ENCODE data around the gene EFCAB9. TPM values are rescaled to one million over a fixed set of nuclear protein-coding genes. Genes with fewer than 3 reads are reported as not detected.

EFCAB9 gene
- total RNA-seq, 4 donors from 2014 or later, result not detected

DNA sequence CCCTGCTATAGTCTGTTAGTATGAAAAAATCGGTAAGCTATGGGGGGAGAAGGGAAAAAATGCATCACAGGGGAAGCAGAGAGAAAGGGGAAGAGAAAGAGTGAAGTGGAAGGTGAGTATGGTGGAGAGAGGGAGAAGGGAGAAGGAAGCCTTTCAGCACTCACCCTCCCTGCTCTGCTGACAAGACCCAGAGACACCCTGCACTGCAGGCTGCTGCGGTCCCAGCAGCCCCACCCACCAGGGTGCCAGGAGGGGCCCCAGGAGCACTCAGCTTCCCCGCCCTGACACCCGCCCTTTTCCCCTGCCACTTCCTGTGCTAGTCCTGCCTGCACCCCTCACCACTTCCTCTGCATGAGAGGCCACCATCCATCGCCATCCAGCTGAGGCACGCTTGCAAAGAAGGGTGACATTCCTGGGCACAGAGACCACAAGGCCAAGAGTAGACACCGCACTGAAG is 18.7 kb upstream of the EFCAB9 start:
- TF ChIP-seq POLR2A (IDR thresholded peaks at IDR 0.05), result no peak
- TF ChIP-seq, protein P1, sequence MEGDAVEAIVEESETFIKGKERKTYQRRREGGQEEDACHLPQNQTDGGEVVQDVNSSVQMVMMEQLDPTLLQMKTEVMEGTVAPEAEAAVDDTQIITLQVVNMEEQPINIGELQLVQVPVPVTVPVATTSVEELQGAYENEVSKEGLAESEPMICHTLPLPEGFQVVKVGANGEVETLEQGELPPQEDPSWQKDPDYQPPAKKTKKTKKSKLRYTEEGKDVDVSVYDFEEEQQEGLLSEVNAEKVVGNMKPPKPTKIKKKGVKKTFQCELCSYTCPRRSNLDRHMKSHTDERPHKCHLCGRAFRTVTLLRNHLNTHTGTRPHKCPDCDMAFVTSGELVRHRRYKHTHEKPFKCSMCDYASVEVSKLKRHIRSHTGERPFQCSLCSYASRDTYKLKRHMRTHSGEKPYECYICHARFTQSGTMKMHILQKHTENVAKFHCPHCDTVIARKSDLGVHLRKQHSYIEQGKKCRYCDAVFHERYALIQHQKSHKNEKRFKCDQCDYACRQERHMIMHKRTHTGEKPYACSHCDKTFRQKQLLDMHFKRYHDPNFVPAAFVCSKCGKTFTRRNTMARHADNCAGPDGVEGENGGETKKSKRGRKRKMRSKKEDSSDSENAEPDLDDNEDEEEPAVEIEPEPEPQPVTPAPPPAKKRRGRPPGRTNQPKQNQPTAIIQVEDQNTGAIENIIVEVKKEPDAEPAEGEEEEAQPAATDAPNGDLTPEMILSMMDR (IDR thresholded peaks at IDR 0.05), result no peak
- no peak overlapping the region for H3K27ac ChIP-seq
- no peaks in the 10 kb centered on the region for H3K9me3 ChIP-seq
- intact Hi-C loops (cut with DNase I; ENCODE audit: low total_unique reads), result no loop called here
- H3K4me1 ChIP-seq, result no peaks in the 10 kb centered on the region
- H3K27me3 ChIP-seq, result no peaks in the 10 kb centered on the region
- no peaks in the 10 kb centered on the region for H3K36me3 ChIP-seq
- no peak overlapping the region for H3K4me3 ChIP-seq
- no peak for DNase-seq

DNA sequence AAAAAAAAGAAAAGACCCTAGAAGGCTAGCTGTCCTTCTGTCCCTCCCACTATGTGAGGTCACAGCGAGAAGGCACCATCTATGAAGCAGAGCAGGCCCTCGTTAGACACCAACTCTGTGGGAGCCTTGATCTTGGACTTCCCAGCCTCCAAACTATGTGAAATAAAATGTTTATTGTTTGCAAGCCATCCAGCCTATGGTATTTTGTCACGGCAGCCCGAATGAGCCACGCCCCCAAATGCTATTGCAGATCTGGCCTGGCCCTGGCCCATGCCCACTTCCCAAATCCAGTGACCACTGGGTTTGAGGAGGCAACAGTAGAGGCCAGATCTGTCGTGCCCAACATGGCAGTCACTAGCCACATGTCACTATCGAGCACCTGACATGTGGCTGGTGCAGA is 16.8 kb upstream of the EFCAB9 start:
- Histone ChIP-seq H3K4me1 (no peaks in the 10 kb centered on the region), H3K27ac (no peak overlapping the region), H3K27me3 (no peaks in the 10 kb centered on the region), H3K36me3 (no peaks in the 10 kb centered on the region), H3K4me3 (no peak overlapping the region), H3K9me3 (no peaks in the 10 kb centered on the region)
- no peak for DNase-seq
- no peak for TF ChIP-seq POLR2A (IDR thresholded peaks at IDR 0.05)
- TF ChIP-seq, protein P1 (IDR thresholded peaks at IDR 0.05), result no peak
- intact Hi-C loops (cut with DNase I; ENCODE audit: low total_unique reads), result no loop called here

- DNase-seq, result no peak
- H3K9me3 ChIP-seq, result no peaks in the 10 kb centered on the region
- no peak overlapping the region for H3K4me3 ChIP-seq
- H3K36me3 ChIP-seq, result no peaks in the 10 kb centered on the region
- TF ChIP-seq, protein P1 (IDR thresholded peaks at IDR 0.05), result no peak
- TF ChIP-seq POLR2A (IDR thresholded peaks at IDR 0.05), result no peak
- intact Hi-C loops (cut with DNase I; ENCODE audit: low total_unique reads), result no loop called here
- H3K27me3 ChIP-seq, result no peaks in the 10 kb centered on the region
- no peaks in the 10 kb centered on the region for H3K4me1 ChIP-seq
- H3K27ac ChIP-seq, result no peak overlapping the region
Measured at GRCh38 chr5:172178301-172178987, 15.5 kb upstream of the EFCAB9 start.

DNA sequence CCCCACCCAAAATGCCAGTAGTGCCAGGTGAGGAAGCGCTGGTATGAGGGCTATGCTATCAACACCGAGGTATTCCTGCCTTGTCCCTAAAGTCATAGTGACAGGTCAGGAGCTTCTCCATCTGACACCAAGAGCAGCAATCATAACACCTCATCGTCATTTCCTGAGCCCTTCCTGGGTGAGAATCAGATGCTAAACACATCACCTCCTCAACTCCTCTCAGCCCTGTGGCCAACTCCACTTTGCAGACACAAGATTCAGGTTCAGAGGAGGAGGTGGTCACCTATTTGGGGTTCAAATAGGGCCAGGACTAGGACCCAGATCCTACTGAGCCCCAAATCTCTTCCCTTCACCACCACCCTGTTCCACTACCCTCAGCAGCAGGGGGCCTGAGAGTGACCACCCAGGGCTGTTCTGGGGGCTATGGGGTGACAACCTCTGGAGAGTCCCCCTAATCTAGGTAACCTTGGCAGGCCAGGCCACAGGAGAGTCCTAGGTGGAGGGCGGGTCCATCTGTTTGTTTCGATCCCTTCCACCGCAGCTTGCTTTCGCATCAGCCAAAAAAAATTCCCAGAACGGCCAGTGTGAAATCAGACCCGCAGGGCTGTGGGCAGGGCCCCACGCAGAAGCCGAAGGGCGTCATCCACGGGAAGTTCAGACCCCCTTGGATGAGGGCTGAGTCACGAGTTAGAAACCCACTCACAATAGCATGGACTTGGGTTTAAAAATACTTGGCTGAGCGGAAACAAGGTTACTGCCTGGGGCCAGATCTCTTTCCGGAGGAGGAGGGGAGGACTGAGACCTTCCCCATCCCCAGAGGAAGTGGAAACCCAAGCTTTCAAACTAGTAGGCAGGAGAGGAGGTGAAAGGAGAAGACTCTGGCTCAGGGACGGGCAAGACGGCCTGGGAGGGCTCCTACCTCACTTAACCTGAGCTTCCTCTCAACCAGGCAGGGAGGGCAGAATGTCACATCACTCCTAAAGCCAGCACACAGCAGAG is 14.7 kb upstream of the EFCAB9 start:
- Histone ChIP-seq H3K27me3 (no peaks in the 10 kb centered on the region), H3K27ac (peak overlapping the region in 1 of 2 donors; percentile 2), H3K9me3 (no peaks in the 10 kb centered on the region), H3K4me1 (no peaks in the 10 kb centered on the region), H3K4me3 (no peak overlapping the region), H3K36me3 (no peaks in the 10 kb centered on the region)
- intact Hi-C loops (cut with DNase I; ENCODE audit: low total_unique reads), result no loop called here
- TF ChIP-seq, protein P1 (IDR thresholded peaks at IDR 0.05), result no peak
- TF ChIP-seq POLR2A (IDR thresholded peaks at IDR 0.05), result no peak
- no peak for DNase-seq

- Histone ChIP-seq H3K4me1 (no peaks in the 10 kb centered on the region), H3K36me3 (no peaks in the 10 kb centered on the region), H3K27ac (no peak overlapping the region), H3K4me3 (no peak overlapping the region), H3K27me3 (no peaks in the 10 kb centered on the region), H3K9me3 (no peaks in the 10 kb centered on the region)
- intact Hi-C loops (cut with DNase I; ENCODE audit: low total_unique reads), result no loop called here
- TF ChIP-seq, protein P1 (IDR thresholded peaks at IDR 0.05), result no peak
- TF ChIP-seq POLR2A (IDR thresholded peaks at IDR 0.05), result no peak
- no peak for DNase-seq
Measured at GRCh38 chr5:172180936-172181335, 13.0 kb upstream of the EFCAB9 start.

Data from uterus (tissue), 4 donors.